22Rv1 (cell line): ENCODE results near the gene IGLON5.

Experiments
- ZFX ChIP-seq: fragments of 450-650 bp; IDR thresholded peaks from 2 replicates; pipeline ENCODE4 v1.6.1; 2017; ENCODE audit warnings: antibody characterized with exemption, borderline replicate concordance
- TF ChIP-seq, protein P1 (sequence below): fragments of 450-650 bp; IDR thresholded peaks from 2 replicates; pipeline ENCODE4 v1.5.1; 2017; ENCODE audit warnings: mild to moderate bottlenecking

DNA sequence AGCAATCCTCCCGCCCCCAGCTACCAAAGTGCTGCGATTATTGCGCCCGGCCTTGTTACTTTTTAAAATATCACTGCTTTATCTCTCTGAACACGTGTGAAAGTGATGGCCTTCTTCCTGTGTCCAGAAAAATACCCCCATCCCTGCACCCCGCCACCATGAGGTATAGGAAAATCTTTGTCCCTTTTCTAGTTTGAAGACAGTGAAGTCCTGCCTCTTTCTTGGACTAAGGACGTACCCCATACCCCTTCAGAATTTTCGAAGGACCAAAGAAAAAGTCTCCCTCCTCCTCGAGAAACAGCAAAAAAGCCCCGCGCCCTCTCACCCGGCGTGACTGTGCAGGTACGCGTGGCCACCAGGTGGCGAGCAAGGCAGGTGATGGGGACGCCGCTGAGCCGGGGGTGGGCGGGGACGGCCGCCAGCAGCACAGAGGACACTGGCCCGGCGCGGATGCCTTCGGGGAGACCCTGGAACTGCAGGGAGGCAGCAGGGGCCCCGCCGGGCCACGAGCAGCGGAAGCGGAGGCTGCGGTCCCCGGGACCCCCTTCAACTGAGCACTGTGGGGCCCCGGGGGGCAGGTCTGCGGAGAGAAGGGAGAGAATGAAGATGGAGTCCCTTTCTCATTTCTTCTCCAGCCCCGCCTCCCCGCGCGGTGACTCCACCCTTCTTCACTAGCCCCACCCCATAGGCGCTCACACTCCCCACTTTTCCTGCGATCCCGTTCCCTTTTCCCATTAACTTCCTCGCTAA lies 27.3 kb downstream of the IGLON5 start:
- TF ChIP-seq, protein P1, sequence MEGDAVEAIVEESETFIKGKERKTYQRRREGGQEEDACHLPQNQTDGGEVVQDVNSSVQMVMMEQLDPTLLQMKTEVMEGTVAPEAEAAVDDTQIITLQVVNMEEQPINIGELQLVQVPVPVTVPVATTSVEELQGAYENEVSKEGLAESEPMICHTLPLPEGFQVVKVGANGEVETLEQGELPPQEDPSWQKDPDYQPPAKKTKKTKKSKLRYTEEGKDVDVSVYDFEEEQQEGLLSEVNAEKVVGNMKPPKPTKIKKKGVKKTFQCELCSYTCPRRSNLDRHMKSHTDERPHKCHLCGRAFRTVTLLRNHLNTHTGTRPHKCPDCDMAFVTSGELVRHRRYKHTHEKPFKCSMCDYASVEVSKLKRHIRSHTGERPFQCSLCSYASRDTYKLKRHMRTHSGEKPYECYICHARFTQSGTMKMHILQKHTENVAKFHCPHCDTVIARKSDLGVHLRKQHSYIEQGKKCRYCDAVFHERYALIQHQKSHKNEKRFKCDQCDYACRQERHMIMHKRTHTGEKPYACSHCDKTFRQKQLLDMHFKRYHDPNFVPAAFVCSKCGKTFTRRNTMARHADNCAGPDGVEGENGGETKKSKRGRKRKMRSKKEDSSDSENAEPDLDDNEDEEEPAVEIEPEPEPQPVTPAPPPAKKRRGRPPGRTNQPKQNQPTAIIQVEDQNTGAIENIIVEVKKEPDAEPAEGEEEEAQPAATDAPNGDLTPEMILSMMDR: peak; percentile 96
- no peak for TF ChIP-seq ZFX
